Neuron (in vitro differentiated cells): ENCODE results near the gene TRIM74.
"Not testable (repeated sequence)": the region's sequence is repeated elsewhere in the genome, so short reads cannot be mapped to it uniquely, and the experiment has no call there.

ENCODE experiments used
- H2AFZ ChIP-seq: one replicate; pipeline ENCODE4 v1.6.1; 2013; ENCODE audit warnings: low read depth, mild to moderate bottlenecking, inconsistent platforms, low read length, moderate library complexity
- H3K27me3 ChIP-seq: one replicate; pipeline ENCODE4 v1.6.1; 2013; ENCODE audit warnings: low read length; ENCODE audit not compliant: insufficient read depth
- H3K36me3 ChIP-seq: one replicate; pipeline ENCODE4 v1.6.1; 2013; ENCODE audit warnings: low read length; ENCODE audit not compliant: insufficient read depth
- H3K4me1 ChIP-seq: one replicate; pipeline ENCODE4 v1.6.1; 2013; ENCODE audit warnings: low read length; ENCODE audit not compliant: insufficient read depth
- H3K4me3 ChIP-seq: 2 replicates; pipeline ENCODE4 v1.5.1; 2013; ENCODE audit warnings: mild to moderate bottlenecking, low read length, moderate library complexity
- H3K9me3 ChIP-seq: one replicate; pipeline ENCODE4 v1.6.1; 2013; ENCODE audit warnings: low read length

TRIM74 gene

DNA sequence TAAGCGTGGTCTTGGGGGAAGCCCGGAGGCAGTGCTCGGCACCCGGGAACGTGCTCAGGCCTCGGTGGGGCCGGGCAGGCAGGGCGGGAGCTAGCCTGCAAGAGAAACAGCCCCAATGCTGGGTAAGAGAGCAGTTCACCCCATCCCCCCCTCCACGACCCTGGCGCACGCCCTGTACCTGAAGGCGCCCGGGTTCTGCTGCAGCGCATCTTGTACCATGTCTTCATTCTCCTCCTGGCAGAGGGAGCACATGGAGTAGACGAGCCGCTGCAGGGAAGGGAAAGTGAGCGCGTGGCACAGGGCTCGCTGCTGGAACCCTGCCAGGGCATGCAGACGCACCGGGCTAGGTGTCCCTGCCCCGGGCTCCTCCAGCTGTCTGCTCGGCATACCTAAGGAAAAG, 20.6 kb downstream of the TRIM74 start:
- not testable (repeated sequence) for H2AFZ ChIP-seq, H3K4me1 ChIP-seq, H3K9me3 ChIP-seq, H3K27me3 ChIP-seq, H3K4me3 ChIP-seq
- peaks cover 11% of the 10 kb centered on the region for H3K36me3 ChIP-seq

DNA sequence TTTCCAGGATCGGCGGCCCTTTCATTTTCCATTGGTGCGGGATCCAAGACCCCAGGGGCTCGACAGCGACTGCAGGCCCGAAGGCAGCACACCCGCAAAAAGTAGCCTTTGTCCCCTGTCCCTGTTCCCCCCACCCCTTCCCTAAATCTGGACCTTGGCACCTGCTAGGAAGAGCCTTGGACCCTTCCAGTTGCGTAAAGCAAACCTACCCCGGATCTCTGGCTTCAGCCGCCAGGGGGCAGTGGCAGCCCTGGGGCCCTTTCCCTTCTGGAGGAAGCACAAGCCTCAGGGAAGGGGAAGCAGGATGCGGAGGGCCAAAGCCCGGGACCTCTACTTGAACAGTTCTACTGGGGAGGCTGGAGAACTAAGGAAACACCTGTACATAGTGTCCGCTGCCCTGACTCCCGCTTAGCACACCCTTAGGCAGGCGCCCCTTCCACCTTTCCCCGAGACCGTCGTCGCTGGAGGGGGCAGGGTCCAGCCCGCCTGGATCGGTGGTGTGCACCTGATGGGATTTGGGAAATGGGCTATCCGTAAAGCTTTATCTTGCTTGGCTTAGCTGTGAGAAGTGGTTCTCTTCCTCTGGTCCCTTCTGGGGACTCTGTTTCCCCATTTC, 23.0 kb downstream of the TRIM74 start:
- peaks cover 14% of the 10 kb centered on the region for H3K36me3 ChIP-seq
- H3K9me3 ChIP-seq, H3K27me3 ChIP-seq, H3K4me3 ChIP-seq, H3K4me1 ChIP-seq, H2AFZ ChIP-seq: not testable (repeated sequence)

DNA sequence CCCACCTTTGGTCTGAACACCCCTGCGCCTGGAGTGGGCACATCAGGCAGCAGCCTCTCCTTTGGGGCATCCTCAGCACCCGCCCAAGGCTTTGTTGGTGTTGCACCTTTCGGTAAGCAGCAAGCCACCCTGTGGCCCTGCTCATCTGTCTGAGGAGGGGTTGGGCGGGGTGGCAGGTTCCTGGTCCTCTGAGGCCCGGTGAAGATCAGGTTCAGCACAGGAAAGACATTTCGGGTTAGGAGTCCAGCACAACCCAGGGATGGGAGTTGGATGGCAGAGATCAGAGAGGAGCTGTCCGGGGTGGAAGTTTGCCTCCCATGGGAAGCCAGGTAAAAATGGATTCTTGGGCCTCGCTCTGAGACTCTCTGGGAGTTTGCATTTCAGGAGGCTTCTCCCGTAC, 23.7 kb downstream of the TRIM74 start:
- not testable (repeated sequence) for H3K4me1 ChIP-seq, H2AFZ ChIP-seq, H3K9me3 ChIP-seq, H3K27me3 ChIP-seq, H3K4me3 ChIP-seq
- H3K36me3 ChIP-seq = peaks cover 14% of the 10 kb centered on the region

- H3K4me1 ChIP-seq, H2AFZ ChIP-seq, H3K9me3 ChIP-seq, H3K27me3 ChIP-seq, H3K4me3 ChIP-seq: not testable (repeated sequence)
- peaks cover 13% of the 10 kb centered on the region for H3K36me3 ChIP-seq
Measured at GRCh38 chr7:72944937-72945336, 24.3 kb downstream of the TRIM74 start.

DNA sequence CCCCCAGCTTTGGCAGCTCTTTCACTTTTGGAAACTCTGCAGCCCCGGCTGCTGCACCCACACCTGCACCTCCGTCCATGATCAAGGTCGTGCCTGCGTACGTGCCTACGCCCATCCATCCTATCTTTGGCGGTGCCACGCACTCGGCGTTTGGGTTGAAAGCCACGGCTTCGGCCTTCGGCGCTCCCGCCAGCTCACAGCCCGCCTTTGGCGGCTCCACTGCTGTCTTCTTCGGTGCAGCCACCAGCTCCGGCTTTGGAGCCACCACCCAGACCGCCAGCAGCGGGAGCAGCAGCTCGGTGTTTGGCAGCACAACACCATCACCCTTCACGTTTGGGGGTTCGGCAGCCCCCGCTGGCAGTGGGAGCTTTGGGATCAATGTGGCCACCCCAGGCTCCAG, 26.3 kb downstream of the TRIM74 start:
- H3K36me3 ChIP-seq = peaks cover 16% of the 10 kb centered on the region
- H2AFZ ChIP-seq, H3K4me3 ChIP-seq, H3K27me3 ChIP-seq, H3K4me1 ChIP-seq, H3K9me3 ChIP-seq: not testable (repeated sequence)

DNA sequence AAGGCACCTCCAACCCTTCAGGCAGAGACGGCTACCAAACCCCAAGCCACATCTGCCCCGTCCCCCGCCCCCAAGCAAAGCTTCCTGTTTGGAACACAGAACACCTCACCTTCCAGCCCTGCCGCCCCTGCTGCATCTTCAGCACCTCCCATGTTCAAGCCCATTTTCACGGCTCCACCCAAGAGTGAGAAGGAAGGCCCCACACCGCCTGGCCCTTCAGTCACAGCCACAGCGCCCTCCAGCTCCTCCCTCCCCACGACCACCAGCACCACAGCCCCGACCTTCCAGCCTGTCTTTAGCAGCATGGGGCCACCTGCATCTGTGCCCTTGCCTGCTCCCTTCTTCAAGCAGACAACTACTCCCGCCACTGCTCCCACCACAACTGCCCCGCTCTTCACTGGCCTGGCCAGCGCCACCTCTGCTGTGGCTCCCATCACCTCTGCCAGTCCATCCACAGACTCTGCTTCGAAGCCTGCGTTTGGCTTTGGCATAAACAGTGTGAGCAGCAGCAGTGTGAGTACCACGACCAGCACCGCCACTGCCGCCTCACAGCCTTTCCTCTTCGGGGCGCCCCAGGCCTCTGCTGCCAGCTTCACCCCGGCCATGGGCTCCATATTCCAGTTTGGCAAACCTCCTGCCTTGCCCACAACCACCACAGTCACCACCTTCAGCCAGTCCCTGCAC, 27.1 kb downstream of the TRIM74 start:
- not testable (repeated sequence) for H3K4me1 ChIP-seq, H2AFZ ChIP-seq, H3K27me3 ChIP-seq, H3K9me3 ChIP-seq, H3K4me3 ChIP-seq
- H3K36me3 ChIP-seq = peaks cover 19% of the 10 kb centered on the region

- not testable (repeated sequence) for H3K4me3 ChIP-seq, H2AFZ ChIP-seq, H3K4me1 ChIP-seq, H3K9me3 ChIP-seq, H3K27me3 ChIP-seq
- peaks cover 52% of the 10 kb centered on the region for H3K36me3 ChIP-seq
Measured at GRCh38 chr7:72928216-72928615, 41.0 kb downstream of the TRIM74 start.

DNA sequence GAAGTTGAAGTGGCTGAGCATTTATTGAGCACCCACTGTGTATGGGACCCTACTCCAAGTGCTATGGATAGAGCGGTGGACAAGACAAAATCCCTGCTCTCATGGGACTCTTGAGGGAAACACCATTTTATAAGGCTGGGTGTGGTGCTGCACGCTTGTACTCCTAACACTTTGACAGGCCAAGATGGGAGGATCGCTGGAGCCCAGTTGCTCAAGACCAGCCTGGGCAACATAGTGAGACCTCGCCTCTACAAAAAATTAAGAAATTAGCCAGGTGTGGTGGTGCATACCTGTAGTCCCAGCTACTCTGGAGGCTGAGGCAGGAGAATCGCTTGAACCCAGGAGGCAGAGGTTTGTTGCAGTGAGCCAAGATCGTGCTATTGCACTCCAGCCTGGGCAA, 41.5 kb downstream of the TRIM74 start:
- H3K9me3 ChIP-seq, H2AFZ ChIP-seq, H3K27me3 ChIP-seq, H3K4me1 ChIP-seq, H3K4me3 ChIP-seq: not testable (repeated sequence)
- H3K36me3 ChIP-seq = peaks cover 54% of the 10 kb centered on the region

DNA sequence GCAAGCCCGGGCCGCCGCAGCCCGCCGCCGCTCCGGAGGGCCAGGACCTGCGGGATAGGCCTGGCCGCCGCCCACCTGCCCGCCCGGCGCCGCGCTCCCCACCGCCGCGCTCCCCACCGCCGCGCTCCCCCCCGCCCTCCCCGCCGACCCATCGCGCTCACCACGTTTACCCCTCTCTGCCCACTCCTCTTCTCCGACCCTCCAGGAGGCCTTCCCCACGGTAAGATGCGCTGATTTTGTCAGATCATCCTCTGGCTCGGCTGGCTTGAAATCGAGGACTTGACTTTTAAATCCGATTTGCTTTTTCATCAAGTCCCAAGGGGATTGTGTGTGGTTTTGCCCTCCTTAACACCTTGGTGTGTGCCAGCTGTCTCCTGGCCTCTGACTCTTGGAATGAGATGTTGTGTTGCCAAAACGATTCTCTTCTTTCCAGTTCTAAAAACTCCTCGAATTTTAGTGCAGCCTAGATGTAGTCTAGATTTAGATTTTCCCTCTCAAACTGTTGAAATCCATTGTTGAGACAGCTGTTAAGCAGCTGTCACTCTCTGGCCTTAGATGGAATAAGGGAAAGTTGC, 43.6 kb downstream of the TRIM74 start:
- Histone ChIP-seq H2AFZ (no peak overlapping the region), H3K4me3 (peak overlapping the region; percentile 97), H3K4me1 (peaks cover 8% of the 10 kb centered on the region), H3K9me3 (no peaks in the 10 kb centered on the region), H3K36me3 (peaks cover 45% of the 10 kb centered on the region), H3K27me3 (no peaks in the 10 kb centered on the region)

DNA sequence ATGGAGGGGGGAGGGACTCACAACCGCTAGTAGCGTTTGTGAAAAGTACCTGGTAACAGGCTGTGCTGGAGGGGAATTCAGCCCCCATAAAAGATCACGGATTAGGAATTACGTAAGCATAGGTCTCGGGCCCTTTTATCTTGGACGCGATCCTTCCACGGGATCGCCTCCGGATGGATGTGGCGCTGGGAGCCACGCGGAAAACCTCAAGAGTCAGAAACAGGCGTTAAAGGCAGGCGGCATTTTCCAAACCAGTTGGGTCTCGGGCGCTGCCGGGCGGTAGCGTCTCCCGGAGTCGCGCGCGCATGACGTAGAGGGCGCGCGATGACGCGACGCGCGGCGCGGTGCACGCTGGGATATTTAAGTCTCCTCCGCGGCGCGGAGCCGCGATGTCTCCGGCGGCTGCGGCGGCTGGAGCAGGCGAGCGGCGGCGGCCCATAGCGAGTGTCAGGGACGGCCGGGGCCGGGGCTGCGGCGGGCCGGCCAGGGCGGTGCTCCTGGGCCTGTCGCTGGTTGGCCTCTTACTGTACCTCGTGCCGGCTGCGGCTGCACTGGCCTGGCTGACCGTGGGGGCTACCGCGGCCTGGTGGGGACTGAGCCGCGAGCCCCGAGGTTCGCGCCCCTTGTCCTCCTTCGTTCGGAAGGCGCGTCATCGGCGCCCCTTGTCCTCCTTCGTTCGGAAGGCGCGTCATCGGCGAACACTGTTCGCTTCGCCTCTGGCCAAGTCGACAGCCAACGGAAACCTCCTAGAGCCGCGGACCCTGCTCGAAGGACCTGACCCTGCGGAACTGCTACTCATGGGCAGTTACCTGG, 44.3 kb downstream of the TRIM74 start, which contains the start of gene POM121:
Gene POM121 (plus strand): TSS at position 363 of the 813 bp plus-strand sequence. CDS start 27 bp downstream, at position 390.
- H3K4me3 ChIP-seq = peak within 1 kb of the TSS; percentile 97
- no peaks in the 10 kb centered on the region for H3K27me3 ChIP-seq
- no peaks in the 10 kb centered on the region for H3K9me3 ChIP-seq
- H3K36me3 ChIP-seq = peaks cover 38% of the 10 kb centered on the region
- peaks cover 8% of the 10 kb centered on the region for H3K4me1 ChIP-seq
- peak within 1 kb of the TSS; percentile 27 for H2AFZ ChIP-seq

DNA sequence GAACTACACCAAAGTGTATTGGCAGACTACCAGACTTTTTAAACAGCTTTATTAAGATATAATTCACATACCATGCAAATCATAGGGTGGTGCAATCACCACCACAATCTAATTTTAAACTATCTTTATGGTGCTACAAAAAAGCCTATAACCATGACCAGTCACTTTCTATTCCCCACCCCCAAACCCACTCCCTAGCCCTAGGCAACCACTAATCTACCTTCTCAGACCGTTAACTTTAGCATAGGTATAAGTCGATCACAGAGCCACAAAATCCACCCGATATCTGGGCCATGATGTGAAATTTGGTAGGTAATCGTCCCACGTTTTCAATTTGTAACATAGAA, 44.9 kb downstream of the TRIM74 start:
- H3K36me3 ChIP-seq = peaks cover 35% of the 10 kb centered on the region
- no peaks in the 10 kb centered on the region for H3K27me3 ChIP-seq

DNA sequence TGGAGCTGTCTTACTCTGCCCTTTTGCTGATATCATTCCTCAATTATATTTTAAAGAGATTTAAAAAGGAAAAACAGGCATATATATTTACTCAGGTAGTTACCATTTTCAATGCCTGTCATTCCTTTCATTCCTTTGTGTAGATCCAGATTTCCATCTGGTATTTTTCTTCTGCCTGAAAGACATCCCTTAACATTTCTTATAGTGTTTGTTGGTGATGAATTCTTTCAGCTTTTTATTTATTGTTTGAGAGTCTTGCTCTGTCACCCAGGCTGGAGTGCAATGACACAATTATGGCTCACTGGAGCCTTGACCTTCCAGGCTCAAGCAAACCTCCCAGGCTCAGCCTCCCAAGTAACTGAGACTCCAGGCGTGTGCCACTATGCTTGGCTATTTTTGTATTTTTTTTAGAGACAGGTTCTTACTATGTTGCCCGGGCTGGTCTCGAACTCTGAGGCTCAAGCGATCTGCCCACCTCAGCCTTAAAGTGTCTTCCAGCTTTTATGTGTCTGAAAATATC, 50.0 kb downstream of the TRIM74 start:
- no peaks in the 10 kb centered on the region for H3K9me3 ChIP-seq
- H3K4me1 ChIP-seq = peaks cover 28% of the 10 kb centered on the region

More for the DNA sequence above, 44.9 kb downstream of the TRIM74 start:
- peaks cover 12% of the 10 kb centered on the region for H3K4me1 ChIP-seq
- H3K4me3 ChIP-seq = peak overlapping the region; percentile 97
- H2AFZ ChIP-seq = peak overlapping the region; percentile 27
- no peaks in the 10 kb centered on the region for H3K9me3 ChIP-seq

More for the DNA sequence above, 50.0 kb downstream of the TRIM74 start:
- no peak overlapping the region for H2AFZ ChIP-seq
- H3K27me3 ChIP-seq = no peaks in the 10 kb centered on the region
- H3K36me3 ChIP-seq = peaks cover 4% of the 10 kb centered on the region
- H3K4me3 ChIP-seq = no peak overlapping the region
